Pancreas (tissue), 10 donors: Measurements from ENCODE around the gene SHISA8. TPM values are rescaled to one million over a fixed set of nuclear protein-coding genes. Genes with fewer than 3 reads are reported as not detected.

Experiments
- ATAC-seq, 4 donors: fragments of 200-7000 bp; cut with Tn5 transposase; one replicate each; pipeline versions ENCODE4 v1.8.0 to v1.9.1; 2020; ENCODE audit warnings: mild to moderate bottlenecking in 4 of 4, moderate library complexity in 4 of 4
- DNase-seq, 6 donors: peaks; one replicate each; pipeline ENCODE4 v3.0.0-alpha.2; 2020
- FAIRE-seq: peaks from 2 replicates; lab custom pipeline; 2012; peaks lifted over from hg19 to GRCh38; lab: Jason Lieb, UNC
- H3K27ac ChIP-seq, 4 donors: fragments of 200-600 bp; sonication (generic); 1 replicate in 3 of 4; 2 replicates in 1 of 4; pipeline versions ENCODE4 v1.5.0 to v1.8.0; 2020
- H3K27me3 ChIP-seq, 4 donors: fragments of 200-600 bp; one replicate each; pipeline ENCODE4 v1.8.0; 2021
- H3K36me3 ChIP-seq, 3 donors: fragments of 200-600 bp; sonication (generic) in 1 of 3; one replicate each; pipeline versions ENCODE4 v1.5.0 to v1.8.0; 2020 to 2021
- H3K4me1 ChIP-seq, 3 donors: fragments of 200-600 bp; one replicate each; pipeline ENCODE4 v1.8.0; 2021
- H3K4me3 ChIP-seq, 4 donors: fragments of 200-600 bp; sonication (generic) in 2 of 4; one replicate each; pipeline versions ENCODE4 v1.5.0 to v1.8.0; 2020 to 2021
- H3K9me3 ChIP-seq, 4 donors: fragments of 200-600 bp; one replicate each; pipeline ENCODE4 v1.8.0; 2021
- WGBS, 2 donors: extraction: QIAGEN DNeasy Blood & Tissue Kit; methylation state at CpG; one replicate each; pipeline ENCODE4 v1.1.7; 2013; 5-methylcytosine and 5-hydroxymethylcytosine counted together
- intact Hi-C, 3 donors: fragments of 100-400 bp; cut with DNase I; formaldehyde crosslinking; loops; one replicate each; pipeline versions ENCODE4 v1.11.1 to v1.14.2; 2022
- polyA plus RNA-seq, 2 donors: library from polyadenylated mRNA; stranded (reverse); fragments of 200-250 nt; gene quantifications; one replicate each; pipeline ENCODE4 v1.2.3, GENCODE V29; 2013
- total RNA-seq, 6 donors: library from RNA; stranded (reverse); fragmentation: NEBNext Ultra II Directional in 4 of 6; extraction: Animal tissue kit (Norgen Biotek cat#: 25700) in 4 of 6; gene quantifications; one replicate each; pipeline versions ENCODE4 v1.2.1 to v1.2.4, GENCODE V29; 2021 to 2023
- TF ChIP-seq, protein P1 (sequence below), 4 donors: fragments of 200-600 bp; sonication (generic) in 3 of 4; IDR thresholded peaks; one replicate each; pipeline versions ENCODE4 v1.5.0 to v1.8.0; 2021; ENCODE audit warnings: antibody characterized with exemption in 4 of 4
- donor health status: healthy with polysubstance abuse.
- donor health status: DM: no; HTN: no; CAD: no; lungs with moderate emphysema.
- donor health status: DM: no; HTN: no; CAD: no.
- donor health status: control.
- donor health status: control.
- donor health status: Bipolar disorder and iron deficiency.
- donor health status: DM: yes; HTN: yes; CAD: no.
- donor health status: DM: no; HTN: no; CAD: no.
- donor health status: DM: no; HTN: no; CAD: no.
- donor health status: DM: yes; HTN: yes; CAD: no.

Gene SHISA8
- total and polyA plus RNA-seq, 8 donors: not detected

DNA sequence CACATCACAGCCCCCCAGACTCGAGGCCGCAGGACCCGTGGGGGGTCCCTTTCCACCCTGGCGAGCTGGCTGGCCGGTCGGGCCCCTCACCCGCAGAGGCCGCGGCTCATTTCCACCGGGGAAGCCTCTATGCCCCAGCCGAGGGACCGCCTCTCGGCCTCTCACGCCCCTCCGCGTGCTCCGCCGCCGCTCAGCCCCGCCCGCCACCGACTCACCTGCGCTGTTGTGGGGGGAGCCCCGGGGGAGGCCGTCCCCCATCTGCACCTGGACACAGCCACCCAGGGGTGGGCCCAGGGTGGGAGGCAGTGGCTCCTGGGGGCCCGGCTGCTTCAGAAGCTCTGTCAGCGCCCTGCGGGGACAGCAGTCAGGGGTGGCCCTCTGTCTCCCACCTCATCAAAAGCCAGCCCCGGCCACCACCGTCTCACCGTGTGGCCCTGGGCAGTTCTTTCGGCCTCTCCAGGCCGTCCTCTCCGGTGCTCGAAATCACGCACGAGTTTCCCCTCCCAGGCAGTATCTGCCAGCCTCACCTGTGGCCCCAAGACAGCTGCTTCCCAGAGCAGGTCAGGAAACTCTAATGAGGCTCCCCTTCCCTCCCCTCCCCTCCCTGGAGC, 3.8 kb downstream of the SHISA8 start:
- peak in 1 of 4 donors; percentile 2 for ATAC-seq
- Histone ChIP-seq H3K4me1 (peaks cover 8 to 18% (median 12%) of the 10 kb centered on the region in 3 donors), H3K4me3 (peak overlapping the region in 2 of 4 donors; percentile 11 to 32), H3K27me3 (peaks cover 0 to 23% (median 12%) of the 10 kb centered on the region in 4 donors), H3K9me3 (no peaks in the 10 kb centered on the region), H3K36me3 (no peaks in the 10 kb centered on the region), H3K27ac (no peak overlapping the region)
- intact Hi-C loops: no loop called here
- FAIRE-seq: no peak
- WGBS, 2 donors: 11 to 13% methylated on average over 22 to 37 of the region's 37 CpGs
- peak in 1 of 6 donors; percentile 73 for DNase-seq
- TF ChIP-seq, protein P1, sequence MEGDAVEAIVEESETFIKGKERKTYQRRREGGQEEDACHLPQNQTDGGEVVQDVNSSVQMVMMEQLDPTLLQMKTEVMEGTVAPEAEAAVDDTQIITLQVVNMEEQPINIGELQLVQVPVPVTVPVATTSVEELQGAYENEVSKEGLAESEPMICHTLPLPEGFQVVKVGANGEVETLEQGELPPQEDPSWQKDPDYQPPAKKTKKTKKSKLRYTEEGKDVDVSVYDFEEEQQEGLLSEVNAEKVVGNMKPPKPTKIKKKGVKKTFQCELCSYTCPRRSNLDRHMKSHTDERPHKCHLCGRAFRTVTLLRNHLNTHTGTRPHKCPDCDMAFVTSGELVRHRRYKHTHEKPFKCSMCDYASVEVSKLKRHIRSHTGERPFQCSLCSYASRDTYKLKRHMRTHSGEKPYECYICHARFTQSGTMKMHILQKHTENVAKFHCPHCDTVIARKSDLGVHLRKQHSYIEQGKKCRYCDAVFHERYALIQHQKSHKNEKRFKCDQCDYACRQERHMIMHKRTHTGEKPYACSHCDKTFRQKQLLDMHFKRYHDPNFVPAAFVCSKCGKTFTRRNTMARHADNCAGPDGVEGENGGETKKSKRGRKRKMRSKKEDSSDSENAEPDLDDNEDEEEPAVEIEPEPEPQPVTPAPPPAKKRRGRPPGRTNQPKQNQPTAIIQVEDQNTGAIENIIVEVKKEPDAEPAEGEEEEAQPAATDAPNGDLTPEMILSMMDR (IDR thresholded peaks at IDR 0.05): no peak

DNA sequence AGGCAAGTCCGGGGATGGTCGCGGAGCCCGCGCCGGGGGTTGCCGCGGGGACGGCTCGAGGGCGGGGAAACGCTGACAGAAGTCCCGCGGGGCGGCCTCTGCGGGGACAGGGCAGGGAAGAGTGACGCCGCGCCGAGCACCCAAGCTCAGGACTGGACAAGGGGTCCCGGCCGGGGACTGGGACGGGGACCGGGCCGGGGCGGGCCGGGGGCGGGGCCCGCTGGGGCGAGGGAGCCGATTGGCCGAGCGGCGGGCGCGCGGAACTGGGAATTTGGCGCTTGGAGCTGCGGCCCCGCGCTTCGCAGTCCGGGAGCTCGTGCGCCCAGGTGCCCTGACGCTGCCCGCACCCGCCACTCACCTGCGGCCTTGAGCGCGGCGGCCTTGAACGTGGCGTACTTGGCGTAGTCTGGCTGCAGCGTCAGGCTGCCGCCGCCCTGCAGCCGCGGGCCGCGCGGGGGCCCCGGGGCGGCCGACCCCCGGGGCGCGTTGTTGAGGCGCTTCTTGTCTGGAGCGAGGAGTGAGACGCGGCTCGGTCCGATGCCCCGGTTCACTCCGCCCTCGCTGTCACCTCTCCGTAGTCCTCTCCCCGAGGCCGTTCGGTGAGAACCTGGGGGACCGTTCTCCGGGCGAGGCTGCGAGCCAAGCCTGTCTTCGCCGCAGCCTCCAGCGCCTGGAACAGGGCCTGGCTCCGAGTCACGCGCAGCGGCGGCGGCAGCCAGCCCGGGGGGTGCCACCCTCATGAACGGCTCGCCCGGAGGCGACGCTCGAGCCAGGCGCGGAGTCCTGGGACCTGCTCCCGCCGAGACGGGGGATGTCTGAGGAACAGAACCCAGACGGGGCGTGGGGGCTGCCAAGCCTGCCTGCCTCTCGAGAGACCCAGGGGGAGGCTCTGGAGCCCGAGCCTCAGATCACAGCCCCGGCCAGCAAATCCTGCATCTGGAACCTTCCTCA, 4.5 kb downstream of the SHISA8 start:
- DNase-seq (peak in 3 of 6 donors; percentile 28 to 80 (median 51)), FAIRE-seq (no peak), ATAC-seq (peak; percentile 23 to 65 (median 48))
- 1 to 2% methylated on average over 68 to 112 of the region's 112 CpGs for WGBS, 2 donors
- Histone ChIP-seq H3K4me1 (peaks cover 8 to 17% (median 12%) of the 10 kb centered on the region in 3 donors), H3K9me3 (no peaks in the 10 kb centered on the region), H3K36me3 (peaks cover 0 to 4% (median 0%) of the 10 kb centered on the region in 3 donors), H3K27me3 (peaks cover 0 to 19% (median 8%) of the 10 kb centered on the region in 4 donors), H3K27ac (no peak overlapping the region), H3K4me3 (peak overlapping the region in 2 of 4 donors; percentile 11 to 32)
- intact Hi-C loops: no loop called here
- TF ChIP-seq, protein P1 (IDR thresholded peaks at IDR 0.05): no peak

DNA sequence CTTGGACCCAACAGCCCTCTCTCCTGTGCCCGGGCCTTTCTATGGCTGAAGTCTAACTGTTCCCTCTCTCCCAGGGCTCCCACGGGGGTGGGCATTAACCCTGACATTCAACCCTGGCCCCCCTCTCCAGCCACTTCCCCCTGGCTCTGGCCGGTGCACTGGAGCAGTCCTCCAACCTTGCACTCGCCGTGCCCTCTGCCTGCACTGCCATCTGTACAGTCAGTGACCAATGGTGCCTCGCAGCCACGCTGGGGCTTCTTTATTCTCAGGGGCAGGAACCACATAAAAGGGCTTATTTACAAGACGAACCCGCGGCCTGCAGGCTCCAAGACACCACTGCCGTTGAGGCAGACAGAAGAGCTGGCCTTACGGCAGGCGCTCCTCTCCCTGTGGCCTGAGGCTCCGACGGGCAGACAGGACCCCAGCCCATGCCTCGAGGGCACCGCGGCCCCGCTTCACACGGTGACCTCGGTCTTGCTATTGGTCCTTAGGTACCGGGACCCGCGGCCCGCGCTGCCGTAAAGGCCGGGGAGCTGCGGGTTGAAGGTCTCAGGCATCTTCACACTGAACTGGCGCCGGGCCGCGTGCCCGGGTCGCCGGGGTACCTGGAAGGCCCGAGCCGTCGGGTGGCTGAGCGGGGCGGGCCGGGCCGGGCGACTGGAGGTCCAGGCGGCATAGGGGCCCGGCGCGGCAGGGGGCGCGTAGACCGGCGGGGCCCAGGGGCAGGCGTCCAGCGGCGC, 5.4 kb downstream of the SHISA8 start:
- DNase-seq (peak in 1 of 6 donors; percentile 76), ATAC-seq (no peak), FAIRE-seq (no peak)
- intact Hi-C loops: no loop called here
- H3K9me3 ChIP-seq: no peaks in the 10 kb centered on the region
- peak overlapping the region in 1 of 4 donors; percentile 32 for H3K4me3 ChIP-seq
- TF ChIP-seq, protein P1 (IDR thresholded peaks at IDR 0.05): no peak
- H3K27ac ChIP-seq: no peak overlapping the region
- 25 to 26% methylated on average over 52 to 55 of the region's 55 CpGs for WGBS, 2 donors
- H3K27me3 ChIP-seq: peaks cover 0 to 15% (median 7%) of the 10 kb centered on the region in 4 donors
- H3K4me1 ChIP-seq: peaks cover 8 to 14% (median 12%) of the 10 kb centered on the region in 3 donors
- H3K36me3 ChIP-seq: peaks cover 3 to 13% (median 5%) of the 10 kb centered on the region in 3 donors

DNA sequence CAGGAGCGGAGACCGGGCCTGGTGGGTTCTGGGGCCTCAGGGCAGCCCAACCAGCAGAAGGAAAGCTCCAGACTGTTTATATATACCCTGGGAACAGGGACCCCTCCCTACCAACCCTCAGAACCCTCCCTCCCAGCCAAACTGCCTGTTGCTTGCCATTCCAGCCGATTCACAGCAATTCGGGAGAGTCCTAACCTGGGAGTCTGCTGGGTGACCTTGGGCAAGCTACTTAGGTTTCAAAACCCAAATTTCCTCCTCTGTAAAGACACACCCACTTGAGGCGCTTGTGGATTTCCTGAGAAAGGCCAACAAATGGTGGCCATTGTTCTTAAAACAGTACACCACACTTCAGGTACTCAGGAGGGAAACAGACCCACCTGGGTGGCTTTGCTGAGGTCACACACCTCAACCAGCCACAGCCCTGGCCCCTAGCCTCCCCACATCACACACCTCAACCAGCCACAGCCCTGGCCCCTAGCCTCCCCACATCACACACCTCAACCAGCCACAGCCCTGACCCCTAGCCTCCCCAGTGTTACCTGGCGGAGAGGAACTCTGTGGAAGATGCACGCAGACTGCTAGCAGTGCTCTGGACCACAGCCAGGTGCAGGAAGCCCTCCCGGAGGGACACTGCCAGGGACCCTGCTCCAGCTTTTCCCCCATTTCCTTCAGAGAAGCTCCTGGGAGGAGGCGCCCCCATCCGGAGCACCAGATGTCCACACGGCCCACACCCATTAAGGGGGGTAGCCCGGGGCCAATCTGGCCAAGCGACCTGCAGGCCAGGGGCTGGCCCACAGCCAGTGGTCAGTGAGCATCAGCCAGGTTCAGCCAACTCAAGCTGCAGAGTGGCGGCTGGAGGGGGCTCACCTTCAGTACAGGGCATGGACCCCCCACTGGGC, 6.2 kb downstream of the SHISA8 start:
- WGBS, 2 donors: 57 to 61% methylated on average over 13 to 14 of the region's 14 CpGs
- ATAC-seq: peak in 2 of 4 donors; percentile 9 to 14
- Histone ChIP-seq H3K4me1 (peaks cover 8 to 14% (median 12%) of the 10 kb centered on the region in 3 donors), H3K27ac (no peak overlapping the region), H3K36me3 (peaks cover 3 to 16% (median 6%) of the 10 kb centered on the region in 3 donors), H3K27me3 (peaks cover 0 to 12% (median 7%) of the 10 kb centered on the region in 4 donors), H3K4me3 (no peak overlapping the region), H3K9me3 (no peaks in the 10 kb centered on the region)
- FAIRE-seq: no peak
- TF ChIP-seq, protein P1 (IDR thresholded peaks at IDR 0.05): no peak
- intact Hi-C loops: no loop called here
- DNase-seq: peak in 1 of 6 donors; percentile 77
